ENCODE measurements around the gene MON1B.
A peak's percentile ranks its signal among the peaks of the same experiment; 100 is the strongest.
"Not testable (repeated sequence)": the region's sequence is repeated elsewhere in the genome, so short reads cannot be mapped to it uniquely, and the experiment has no call there.

The MON1B gene

GRCh38 chr16:77190478-77191258 is at the start of gene MON1B:
Gene MON1B, plus strand, starts transcription at chr16:77191190. Its CDS starts 296 bp downstream, at chr16:77191486.
- DNase-seq (ENCODE audit: low read depth), result peak; percentile 99
- no peak for TF ChIP-seq CTCF (IDR thresholded peaks at IDR 0.05; ENCODE audit: insufficient read depth, low read depth, low read length, missing control alignments)
- peak within 1 kb of the TSS; percentile 76 for H3K4me3 ChIP-seq (ENCODE audit: low read depth, low read length)

- no peak for DNase-seq (ENCODE audit: low read depth)
- no peak overlapping the region for H3K4me3 ChIP-seq (ENCODE audit: low read depth, low read length)
- no peak for TF ChIP-seq CTCF (IDR thresholded peaks at IDR 0.05; ENCODE audit: insufficient read depth, low read depth, low read length, missing control alignments)
These were observed 47.6 kb upstream of the MON1B start for GRCh38 chr16:77143364-77143763.

DNA sequence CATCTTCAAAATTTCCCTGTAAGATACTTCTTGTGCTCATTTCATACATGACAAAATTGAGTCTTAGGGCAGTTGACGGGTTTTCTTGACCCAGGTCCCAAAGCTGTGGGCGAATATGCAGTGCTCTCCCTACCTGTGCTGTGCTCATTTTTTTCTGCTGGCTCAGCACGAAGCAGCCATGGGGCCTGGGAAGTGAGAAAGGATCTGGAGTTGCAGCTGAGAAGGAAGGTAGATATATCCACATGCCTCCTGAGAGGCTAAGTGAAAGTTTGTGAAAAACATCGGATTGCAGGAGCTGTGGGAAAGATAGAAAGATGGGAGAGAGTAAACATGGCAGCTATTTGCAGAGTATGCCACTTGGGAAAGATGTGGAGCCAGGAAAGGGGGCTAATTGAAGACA is 42.9 kb upstream of the MON1B start:
- no peak for TF ChIP-seq CTCF (IDR thresholded peaks at IDR 0.05; ENCODE audit: insufficient read depth, low read depth, low read length, missing control alignments)
- no peak overlapping the region for H3K4me3 ChIP-seq (ENCODE audit: low read depth, low read length)
- no peak for DNase-seq (ENCODE audit: low read depth)

DNA sequence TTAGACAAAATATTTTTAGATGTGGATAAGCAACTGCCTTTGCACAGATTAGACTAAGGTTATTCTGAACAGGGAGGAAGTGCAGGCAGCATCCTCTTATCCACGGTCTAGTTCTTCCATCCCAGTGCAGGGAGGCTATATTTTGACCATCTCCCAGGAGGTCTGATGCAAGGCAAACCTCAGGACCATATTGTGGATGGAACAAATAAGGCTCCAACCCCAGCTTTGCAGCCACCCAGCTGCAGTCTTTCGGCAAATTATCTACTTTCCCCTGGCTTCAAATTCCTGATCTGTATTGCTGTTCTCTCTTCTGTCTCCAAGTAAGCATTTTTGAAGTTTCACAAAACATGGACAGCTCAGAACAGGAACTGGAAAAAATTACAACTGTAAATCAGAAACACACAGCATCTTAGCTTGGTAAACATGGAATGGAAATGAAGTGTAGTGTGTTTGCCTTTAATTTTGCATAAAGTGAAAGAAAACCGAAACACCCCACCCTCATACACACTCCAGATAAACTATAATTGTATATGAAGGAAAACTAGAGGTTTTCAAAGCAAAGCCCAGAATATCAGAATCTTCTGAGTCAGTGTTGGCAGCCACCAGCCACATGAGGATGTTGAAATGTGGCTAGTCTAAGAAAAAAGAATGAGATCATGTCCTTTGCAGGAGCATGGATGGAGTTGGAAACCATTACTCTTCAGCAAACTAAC is 33.5 kb upstream of the MON1B start:
- no peak for DNase-seq (ENCODE audit: low read depth)

GRCh38 chr16:77158293-77158692 is 32.7 kb upstream of the MON1B start:
- H3K4me3 ChIP-seq (ENCODE audit: low read depth, low read length), result no peak overlapping the region
- TF ChIP-seq CTCF (IDR thresholded peaks at IDR 0.05; ENCODE audit: insufficient read depth, low read depth, low read length, missing control alignments), result no peak
- no peak for DNase-seq (ENCODE audit: low read depth)

More for the DNA sequence above, 33.5 kb upstream of the MON1B start:
- no peak overlapping the region for H3K4me3 ChIP-seq (ENCODE audit: low read depth, low read length)
- TF ChIP-seq CTCF (IDR thresholded peaks at IDR 0.05; ENCODE audit: insufficient read depth, low read depth, low read length, missing control alignments), result no peak

- DNase-seq (ENCODE audit: low read depth), result no peak
- no peak overlapping the region for H3K4me3 ChIP-seq (ENCODE audit: low read depth, low read length)
- no peak for TF ChIP-seq CTCF (IDR thresholded peaks at IDR 0.05; ENCODE audit: insufficient read depth, low read depth, low read length, missing control alignments)
These were observed 26.0 kb upstream of the MON1B start for GRCh38 chr16:77165006-77165405.

DNA sequence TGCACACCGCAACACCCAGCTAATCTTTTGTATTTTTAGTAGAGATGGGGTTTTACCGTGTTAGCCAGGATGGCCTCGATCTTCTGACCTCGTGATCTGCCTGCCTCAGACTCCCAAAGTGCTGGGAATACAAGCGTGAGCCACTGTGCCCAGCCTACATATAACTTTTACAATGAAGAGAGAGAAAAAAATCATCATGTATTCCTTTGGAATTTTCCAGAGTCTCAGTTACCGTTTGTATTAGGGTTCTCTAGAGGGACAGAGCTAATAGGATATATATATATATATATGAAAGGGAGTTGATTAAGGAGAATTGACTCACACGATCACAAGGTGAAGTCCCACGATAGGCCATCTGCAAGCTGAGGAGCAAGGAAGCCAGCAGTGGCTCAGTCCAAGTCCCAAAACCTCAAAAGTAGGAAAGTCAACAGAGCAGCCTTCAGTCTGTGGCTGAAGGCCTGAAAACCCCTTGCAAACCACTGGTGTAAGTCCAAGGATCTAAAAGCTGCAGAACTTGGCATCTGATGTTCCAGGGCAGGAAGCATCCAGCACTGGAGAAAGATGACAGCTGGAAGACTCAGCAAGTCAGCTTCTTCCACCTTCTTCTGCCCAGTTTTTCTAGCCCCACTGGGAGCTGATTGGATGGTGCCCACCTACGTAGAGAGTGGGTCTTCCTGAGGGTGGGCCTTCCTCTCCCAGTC is 25.3 kb upstream of the MON1B start:
- not testable (repeated sequence) for DNase-seq (ENCODE audit: low read depth)

More for the DNA sequence above, 25.3 kb upstream of the MON1B start:
- not testable (repeated sequence) for H3K4me3 ChIP-seq (ENCODE audit: low read depth, low read length)

Measured in GM12865 (cell line).